GM12878 (cell line): ENCODE data around the gene CCNC. TPM values are rescaled to one million over a fixed set of nuclear protein-coding genes. Genes with fewer than 3 reads are reported as not detected.

Experiments
- CHD2 ChIP-seq: IDR thresholded peaks from 2 replicates; pipeline ENCODE4 v1.6.1; 2011; ENCODE audit warnings: low read depth, low read length, improper control_type of control experiment, borderline replicate concordance
- HCFC1 ChIP-seq: fragments of 150-350 bp; IDR thresholded peaks from 2 replicates; pipeline ENCODE4 v1.6.1; 2014; ENCODE audit warnings: low read length
- HDAC2 ChIP-seq: fragments of 200-600 bp; sonication (generic); IDR thresholded peaks from 2 replicates; pipeline ENCODE4 v1.6.1; 2017
- PAX8 ChIP-seq: fragments of 450-650 bp; IDR thresholded peaks from 2 replicates; pipeline ENCODE4 v1.6.1; 2017; ENCODE audit warnings: mild to moderate bottlenecking, moderate library complexity
- TAF1 ChIP-seq: IDR thresholded peaks from 2 replicates; pipeline ENCODE4 v1.6.1; 2011; ENCODE audit warnings: mild to moderate bottlenecking, low read depth, low read length, borderline replicate concordance
- polyA plus RNA-seq, 11 experiments: library from polyadenylated mRNA; depleted of rRNA in 4 of 11; unstranded in 6 of 11; stranded (reverse) in 5 of 11; fragments of >200 nt; fragmentation: Nextera tagmentation in 4 of 11; fragmentation: Illumina TruSeq in 1 of 11; extraction: Ambion mirVana in 4 of 11; extraction: Trizol in 1 of 11; gene quantifications; 1 replicate in 1 of 11; 2 replicates in 10 of 11; pipeline versions ENCODE4 v1.2.1 to v1.2.3, GENCODE V29; 2011 to 2016; ENCODE audit warnings: inconsistent platforms in 2 of 11, missing spikeins in 2 of 11, low read depth in 1 of 11
- total RNA-seq, 4 experiments: library from RNA; depleted of rRNA in 3 of 4; stranded (reverse); fragments of >200 nt in 3 of 4; fragmentation: Illumina TruSeq in 1 of 4; extraction: Trizol in 1 of 4; gene quantifications; 2 replicates each; pipeline versions ENCODE4 v1.2.1 to v1.2.3, GENCODE V29; 2013 to 2021
- TF ChIP-seq, protein P1 (sequence below): fragments of 450-650 bp; IDR thresholded peaks from 2 replicates; pipeline ENCODE4 v1.6.1; 2017; ENCODE audit warnings: mild to moderate bottlenecking, low read depth, inconsistent platforms; ENCODE audit not compliant: poor library complexity, severe bottlenecking
- TF ChIP-seq, protein P2 (sequence below): fragments of 450-650 bp; formaldehyde crosslinking; IDR thresholded peaks from 2 replicates; pipeline ENCODE4 v1.4.0; 2020; ENCODE audit warnings: mild to moderate bottlenecking, moderate library complexity
- TF ChIP-seq, protein P3 (sequence below): fragments of 450-650 bp; IDR thresholded peaks from 2 replicates; pipeline ENCODE4 v1.6.1; 2016; ENCODE audit warnings: mild to moderate bottlenecking, moderate library complexity, borderline replicate concordance
- TF ChIP-seq, protein P4 (sequence below): fragments of 450-650 bp; IDR thresholded peaks from 2 replicates; pipeline ENCODE4 v1.6.1; 2017; ENCODE audit warnings: borderline replicate concordance

The CCNC gene
- total and polyA plus RNA-seq, 10 of the 15 experiments (the other 5 are each of a cell fraction or from before 2014, with no cell fraction given) = 68.5 to 168 (median 99.4) TPM

DNA sequence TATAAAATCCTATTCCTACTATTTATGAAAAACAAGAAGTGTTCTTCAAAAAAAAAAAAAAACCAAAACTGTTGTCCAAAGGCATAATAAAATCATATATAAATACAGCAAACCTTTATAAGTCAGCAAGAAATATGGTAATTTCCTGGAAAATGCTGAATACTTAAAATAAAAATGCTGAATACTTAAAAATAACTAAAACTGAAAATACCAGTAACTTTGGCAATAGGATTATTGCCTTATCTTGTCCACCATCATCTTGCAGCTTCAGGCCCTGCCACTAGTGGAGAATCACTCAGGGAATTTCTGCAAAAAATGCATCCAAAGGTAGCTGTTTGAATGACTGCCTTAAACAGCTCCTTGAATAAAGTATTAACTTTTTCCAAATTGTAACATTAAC lies 24.5 kb downstream of the CCNC start (continued):
- TF ChIP-seq, protein P1, sequence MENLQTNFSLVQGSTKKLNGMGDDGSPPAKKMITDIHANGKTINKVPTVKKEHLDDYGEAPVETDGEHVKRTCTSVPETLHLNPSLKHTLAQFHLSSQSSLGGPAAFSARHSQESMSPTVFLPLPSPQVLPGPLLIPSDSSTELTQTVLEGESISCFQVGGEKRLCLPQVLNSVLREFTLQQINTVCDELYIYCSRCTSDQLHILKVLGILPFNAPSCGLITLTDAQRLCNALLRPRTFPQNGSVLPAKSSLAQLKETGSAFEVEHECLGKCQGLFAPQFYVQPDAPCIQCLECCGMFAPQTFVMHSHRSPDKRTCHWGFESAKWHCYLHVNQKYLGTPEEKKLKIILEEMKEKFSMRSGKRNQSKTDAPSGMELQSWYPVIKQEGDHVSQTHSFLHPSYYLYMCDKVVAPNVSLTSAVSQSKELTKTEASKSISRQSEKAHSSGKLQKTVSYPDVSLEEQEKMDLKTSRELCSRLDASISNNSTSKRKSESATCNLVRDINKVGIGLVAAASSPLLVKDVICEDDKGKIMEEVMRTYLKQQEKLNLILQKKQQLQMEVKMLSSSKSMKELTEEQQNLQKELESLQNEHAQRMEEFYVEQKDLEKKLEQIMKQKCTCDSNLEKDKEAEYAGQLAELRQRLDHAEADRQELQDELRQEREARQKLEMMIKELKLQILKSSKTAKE = no peak
- TF ChIP-seq, protein P2, sequence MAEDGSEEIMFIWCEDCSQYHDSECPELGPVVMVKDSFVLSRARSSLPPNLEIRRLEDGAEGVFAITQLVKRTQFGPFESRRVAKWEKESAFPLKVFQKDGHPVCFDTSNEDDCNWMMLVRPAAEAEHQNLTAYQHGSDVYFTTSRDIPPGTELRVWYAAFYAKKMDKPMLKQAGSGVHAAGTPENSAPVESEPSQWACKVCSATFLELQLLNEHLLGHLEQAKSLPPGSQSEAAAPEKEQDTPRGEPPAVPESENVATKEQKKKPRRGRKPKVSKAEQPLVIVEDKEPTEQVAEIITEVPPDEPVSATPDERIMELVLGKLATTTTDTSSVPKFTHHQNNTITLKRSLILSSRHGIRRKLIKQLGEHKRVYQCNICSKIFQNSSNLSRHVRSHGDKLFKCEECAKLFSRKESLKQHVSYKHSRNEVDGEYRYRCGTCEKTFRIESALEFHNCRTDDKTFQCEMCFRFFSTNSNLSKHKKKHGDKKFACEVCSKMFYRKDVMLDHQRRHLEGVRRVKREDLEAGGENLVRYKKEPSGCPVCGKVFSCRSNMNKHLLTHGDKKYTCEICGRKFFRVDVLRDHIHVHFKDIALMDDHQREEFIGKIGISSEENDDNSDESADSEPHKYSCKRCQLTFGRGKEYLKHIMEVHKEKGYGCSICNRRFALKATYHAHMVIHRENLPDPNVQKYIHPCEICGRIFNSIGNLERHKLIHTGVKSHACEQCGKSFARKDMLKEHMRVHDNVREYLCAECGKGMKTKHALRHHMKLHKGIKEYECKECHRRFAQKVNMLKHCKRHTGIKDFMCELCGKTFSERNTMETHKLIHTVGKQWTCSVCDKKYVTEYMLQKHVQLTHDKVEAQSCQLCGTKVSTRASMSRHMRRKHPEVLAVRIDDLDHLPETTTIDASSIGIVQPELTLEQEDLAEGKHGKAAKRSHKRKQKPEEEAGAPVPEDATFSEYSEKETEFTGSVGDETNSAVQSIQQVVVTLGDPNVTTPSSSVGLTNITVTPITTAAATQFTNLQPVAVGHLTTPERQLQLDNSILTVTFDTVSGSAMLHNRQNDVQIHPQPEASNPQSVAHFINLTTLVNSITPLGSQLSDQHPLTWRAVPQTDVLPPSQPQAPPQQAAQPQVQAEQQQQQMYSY (CRISPR knock-in tag) = no peak
- TF ChIP-seq, protein P3, sequence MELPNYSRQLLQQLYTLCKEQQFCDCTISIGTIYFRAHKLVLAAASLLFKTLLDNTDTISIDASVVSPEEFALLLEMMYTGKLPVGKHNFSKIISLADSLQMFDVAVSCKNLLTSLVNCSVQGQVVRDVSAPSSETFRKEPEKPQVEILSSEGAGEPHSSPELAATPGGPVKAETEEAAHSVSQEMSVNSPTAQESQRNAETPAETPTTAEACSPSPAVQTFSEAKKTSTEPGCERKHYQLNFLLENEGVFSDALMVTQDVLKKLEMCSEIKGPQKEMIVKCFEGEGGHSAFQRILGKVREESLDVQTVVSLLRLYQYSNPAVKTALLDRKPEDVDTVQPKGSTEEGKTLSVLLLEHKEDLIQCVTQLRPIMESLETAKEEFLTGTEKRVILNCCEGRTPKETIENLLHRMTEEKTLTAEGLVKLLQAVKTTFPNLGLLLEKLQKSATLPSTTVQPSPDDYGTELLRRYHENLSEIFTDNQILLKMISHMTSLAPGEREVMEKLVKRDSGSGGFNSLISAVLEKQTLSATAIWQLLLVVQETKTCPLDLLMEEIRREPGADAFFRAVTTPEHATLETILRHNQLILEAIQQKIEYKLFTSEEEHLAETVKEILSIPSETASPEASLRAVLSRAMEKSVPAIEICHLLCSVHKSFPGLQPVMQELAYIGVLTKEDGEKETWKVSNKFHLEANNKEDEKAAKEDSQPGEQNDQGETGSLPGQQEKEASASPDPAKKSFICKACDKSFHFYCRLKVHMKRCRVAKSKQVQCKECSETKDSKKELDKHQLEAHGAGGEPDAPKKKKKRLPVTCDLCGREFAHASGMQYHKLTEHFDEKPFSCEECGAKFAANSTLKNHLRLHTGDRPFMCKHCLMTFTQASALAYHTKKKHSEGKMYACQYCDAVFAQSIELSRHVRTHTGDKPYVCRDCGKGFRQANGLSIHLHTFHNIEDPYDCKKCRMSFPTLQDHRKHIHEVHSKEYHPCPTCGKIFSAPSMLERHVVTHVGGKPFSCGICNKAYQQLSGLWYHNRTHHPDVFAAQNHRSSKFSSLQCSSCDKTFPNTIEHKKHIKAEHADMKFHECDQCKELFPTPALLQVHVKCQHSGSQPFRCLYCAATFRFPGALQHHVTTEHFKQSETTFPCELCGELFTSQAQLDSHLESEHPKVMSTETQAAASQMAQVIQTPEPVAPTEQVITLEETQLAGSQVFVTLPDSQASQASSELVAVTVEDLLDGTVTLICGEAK = no peak
- TF ChIP-seq, protein P4, sequence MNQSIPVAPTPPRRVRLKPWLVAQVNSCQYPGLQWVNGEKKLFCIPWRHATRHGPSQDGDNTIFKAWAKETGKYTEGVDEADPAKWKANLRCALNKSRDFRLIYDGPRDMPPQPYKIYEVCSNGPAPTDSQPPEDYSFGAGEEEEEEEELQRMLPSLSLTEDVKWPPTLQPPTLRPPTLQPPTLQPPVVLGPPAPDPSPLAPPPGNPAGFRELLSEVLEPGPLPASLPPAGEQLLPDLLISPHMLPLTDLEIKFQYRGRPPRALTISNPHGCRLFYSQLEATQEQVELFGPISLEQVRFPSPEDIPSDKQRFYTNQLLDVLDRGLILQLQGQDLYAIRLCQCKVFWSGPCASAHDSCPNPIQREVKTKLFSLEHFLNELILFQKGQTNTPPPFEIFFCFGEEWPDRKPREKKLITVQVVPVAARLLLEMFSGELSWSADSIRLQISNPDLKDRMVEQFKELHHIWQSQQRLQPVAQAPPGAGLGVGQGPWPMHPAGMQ = no peak
- TF ChIP-seq PAX8 (no peak), HDAC2 (no peak), HCFC1 (no peak), TAF1 (no peak), CHD2 (no peak)
